HG03095 (cell line): ENCODE results near the gene SOX10.

Experiments
- ATAC-seq: cut with Tn5 transposase; IDR thresholded peaks from one replicate; pipeline ENCODE4 v1.9.1; 2021; ENCODE audit warnings: moderate library complexity; ENCODE audit not compliant: unreplicated experiment

The SOX10 gene

DNA sequence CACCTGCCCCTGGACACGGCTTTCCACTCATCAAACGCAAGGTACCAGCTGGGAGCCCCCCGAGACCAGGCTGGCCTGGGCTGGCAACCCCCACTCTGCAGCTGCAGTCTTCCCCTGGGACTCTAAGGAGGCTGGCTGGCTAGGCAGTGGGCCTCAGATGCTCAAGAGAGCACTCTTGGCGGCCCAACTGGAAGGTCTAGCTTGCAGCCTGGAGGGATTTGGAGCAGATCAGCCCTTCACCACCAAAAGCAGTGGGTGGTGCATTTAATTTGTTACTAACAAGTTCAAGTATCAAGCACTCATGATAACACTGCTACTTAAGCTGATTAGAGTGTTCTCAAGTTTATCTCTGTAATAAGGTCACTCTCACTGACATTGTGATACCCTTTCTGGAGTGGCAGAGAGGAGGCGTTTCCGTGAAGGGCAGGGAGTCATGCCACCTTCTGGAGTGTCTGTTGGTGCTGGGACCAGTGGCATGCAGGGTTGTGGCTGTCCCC, 52.4 kb downstream of the SOX10 start:
- no peak for ATAC-seq

DNA sequence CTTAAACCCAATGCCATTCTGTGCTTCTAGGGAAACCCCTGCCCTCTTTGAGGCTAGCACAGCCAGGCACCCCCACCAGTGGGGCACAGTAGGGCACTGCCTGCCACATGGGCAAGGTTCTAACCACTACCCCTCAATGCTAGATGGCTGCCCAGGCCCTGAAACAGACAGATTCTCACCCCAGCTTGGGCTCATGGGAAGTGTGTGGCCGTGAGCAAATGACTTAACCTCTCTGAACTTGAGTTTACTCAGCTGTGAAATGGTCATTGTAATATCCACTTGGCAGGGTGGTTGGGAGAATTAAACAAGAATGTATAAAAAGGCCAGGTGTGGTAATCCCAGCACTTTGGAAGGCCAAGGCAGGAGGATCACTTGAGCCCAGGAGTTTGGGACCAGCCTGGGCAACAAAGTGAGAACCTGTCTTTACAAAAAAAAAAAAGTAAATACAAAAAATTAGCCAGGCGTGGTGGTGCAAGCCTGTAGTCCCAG, 53.4 kb downstream of the SOX10 start:
- no peak for ATAC-seq

- ATAC-seq, result no peak
These were observed 53.9 kb downstream of the SOX10 start for GRCh38 chr22:37930270-37930951.

GRCh38 chr22:37929390-37929789, 55.0 kb downstream of the SOX10 start:
- no peak for ATAC-seq

- ATAC-seq, result no peak
These were observed 56.8 kb downstream of the SOX10 start for GRCh38 chr22:37927637-37927936.

DNA sequence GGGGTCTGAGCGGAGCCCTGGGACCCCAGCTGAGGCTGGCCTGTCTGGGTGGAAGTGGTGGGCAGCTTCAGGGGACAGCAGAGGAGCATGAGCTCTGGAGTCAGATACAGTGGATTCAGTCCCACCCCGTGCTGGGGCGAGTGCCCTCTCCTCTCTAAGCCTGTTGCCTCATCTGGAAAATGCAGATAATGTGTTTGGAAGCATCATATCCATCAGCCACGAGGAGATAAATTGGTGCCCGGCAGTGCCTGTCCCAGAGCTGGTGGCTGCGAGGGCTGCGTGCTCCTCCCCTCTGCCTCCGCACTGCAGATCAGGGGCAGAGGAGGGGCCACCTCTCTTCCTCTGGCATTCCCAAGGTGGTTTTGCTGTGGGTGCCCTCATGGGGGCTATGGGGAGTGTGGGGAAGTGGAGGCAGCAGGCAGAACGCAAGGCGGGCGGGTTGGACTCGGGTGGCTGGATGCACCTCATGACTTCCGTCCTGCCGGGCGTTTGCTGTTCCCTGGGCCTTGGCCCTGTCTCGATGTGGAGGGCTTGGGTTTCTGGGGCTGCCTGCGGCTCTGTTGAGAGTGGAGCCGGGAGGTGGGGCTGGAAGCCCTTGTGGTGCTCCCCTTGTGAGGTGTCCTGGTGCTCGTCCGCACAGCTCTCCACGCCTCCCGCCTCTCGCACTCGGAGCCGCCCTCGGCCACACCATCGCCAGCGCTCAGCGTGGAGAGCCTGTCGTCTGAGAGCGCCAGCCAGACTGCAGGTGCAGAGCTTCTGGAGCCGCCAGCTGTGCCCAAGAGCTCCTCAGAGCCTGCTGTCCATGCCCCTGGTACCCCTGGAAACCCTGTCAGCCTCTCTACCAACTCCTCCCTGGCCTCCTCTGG, 57.4 kb downstream of the SOX10 start:
- ATAC-seq, result no peak

DNA sequence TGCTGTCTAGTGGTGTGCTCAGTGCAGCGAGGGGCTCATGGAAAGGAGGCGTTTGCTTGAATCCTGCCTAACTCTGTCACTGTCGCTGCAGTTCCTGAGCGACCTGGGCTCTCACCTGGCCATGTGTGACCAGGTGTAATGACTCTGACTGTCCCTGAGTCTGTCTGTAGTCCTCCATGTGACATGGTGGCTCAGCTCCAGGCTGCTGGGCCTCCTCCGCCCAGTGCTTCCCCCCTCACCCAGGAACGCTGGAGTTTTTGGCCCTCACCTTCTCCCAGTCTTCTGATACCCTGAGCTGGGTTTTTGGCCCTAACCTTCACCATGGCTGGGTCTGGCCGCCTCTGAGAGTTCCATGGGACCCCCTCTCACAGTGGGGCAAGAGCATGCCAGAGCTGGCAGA, 58.0 kb downstream of the SOX10 start:
- ATAC-seq, result no peak

DNA sequence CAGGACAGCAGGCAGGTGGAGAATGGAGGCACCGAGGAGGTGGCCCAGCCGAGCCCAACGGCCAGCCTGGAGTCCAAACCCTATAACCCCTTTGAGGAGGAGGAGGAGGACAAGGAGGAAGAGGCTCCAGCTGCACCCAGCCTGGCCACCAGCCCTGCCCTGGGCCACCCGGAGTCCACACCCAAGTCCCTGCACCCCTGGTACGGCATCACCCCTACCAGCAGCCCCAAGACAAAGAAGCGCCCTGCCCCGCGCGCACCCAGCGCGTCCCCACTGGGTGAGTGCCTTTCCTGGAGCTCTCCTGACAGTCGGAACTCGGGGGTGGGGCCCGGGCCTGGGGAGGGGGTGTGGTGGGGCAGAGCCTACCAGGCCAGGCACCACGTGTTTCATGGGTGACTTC, 58.6 kb downstream of the SOX10 start:
- ATAC-seq, result no peak

- no peak for ATAC-seq
These were observed 59.0 kb downstream of the SOX10 start for GRCh38 chr22:37925330-37925729.

DNA sequence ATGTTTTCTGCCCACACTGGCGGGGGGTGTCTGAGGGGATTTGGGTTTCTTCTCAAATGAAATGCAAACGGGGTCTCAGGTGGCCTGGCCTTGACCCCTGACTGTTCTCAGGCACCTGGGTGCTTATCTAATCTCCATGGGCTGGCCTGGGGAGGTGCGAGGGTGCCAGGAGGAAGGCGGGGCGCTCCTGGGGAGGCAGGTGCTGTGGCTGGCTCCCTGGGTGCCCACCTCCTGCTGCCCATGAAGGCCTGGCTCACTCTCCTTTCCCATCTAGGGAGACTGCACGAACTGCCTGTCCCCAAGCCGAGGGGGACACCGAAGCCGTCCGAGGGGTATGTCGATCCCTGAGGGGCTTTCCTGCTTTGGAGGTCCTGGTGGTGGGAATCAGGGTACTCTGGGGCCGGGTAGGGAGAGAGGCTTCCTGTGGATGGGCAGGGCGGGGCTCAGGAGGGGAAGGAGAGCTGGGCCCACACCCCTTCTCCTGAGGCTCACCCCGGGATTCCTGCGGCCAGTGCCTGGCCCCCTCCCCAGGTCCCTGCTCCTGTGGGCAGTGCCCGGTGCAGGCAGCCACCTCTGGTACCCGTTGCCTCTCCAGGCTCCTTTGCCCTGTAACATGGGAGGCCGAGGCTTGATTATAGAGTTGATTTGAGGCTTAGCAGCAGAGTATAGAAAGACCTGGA, 59.8 kb downstream of the SOX10 start:
- ATAC-seq, result no peak

- ATAC-seq, result no peak
These were observed 60.4 kb downstream of the SOX10 start for GRCh38 chr22:37923927-37924326.
